ENCODE results near the gene HRH1. TPM values are rescaled to one million over a fixed set of nuclear protein-coding genes. Genes with fewer than 3 reads are reported as not detected.

HRH1 gene
- total RNA-seq, 1 donor from 2014 or later: 2.1 TPM

GRCh38 chr3:11186771-11187191, 32.5 kb downstream of the HRH1 start:
- no peaks in the 10 kb centered on the region for H3K36me3 ChIP-seq (ENCODE audit: insufficient read depth, low read length)
- H3K4me2 ChIP-seq (ENCODE audit: low read length): no peak overlapping the region
- no peak overlapping the region for H3K9ac ChIP-seq (ENCODE audit: low read length)
- H3K27me3 Mint-ChIP-seq (ENCODE audit: low read depth, unreplicated experiment): peaks cover 3% of the 10 kb centered on the region
- H3K4me1 ChIP-seq (ENCODE audit: insufficient read depth, low read length): peaks cover 17% of the 10 kb centered on the region
- H2AFZ ChIP-seq (ENCODE audit: low read depth, low read length): no peak overlapping the region
- TF ChIP-seq EZH2 (IDR thresholded peaks at IDR 0.05; ENCODE audit: insufficient read depth, low read length): no peak
- no peak for TF ChIP-seq CTCF (IDR thresholded peaks at IDR 0.05; ENCODE audit: insufficient read depth, low read depth, low read length)
- FAIRE-seq: no peak
- H4K20me1 ChIP-seq (ENCODE audit: insufficient read depth, low read length): peaks cover 27% of the 10 kb centered on the region
- no peak overlapping the region for H3K4me3 ChIP-seq (ENCODE audit: insufficient read depth, low read depth, low read length)
- H3K27ac ChIP-seq (ENCODE audit: low read depth, low read length): no peak overlapping the region
- no peak overlapping the region for H3K4me3 Mint-ChIP-seq (ENCODE audit: unreplicated experiment)
- no peaks in the 10 kb centered on the region for H3K36me3 Mint-ChIP-seq (ENCODE audit: low read depth, unreplicated experiment)
- no peaks in the 10 kb centered on the region for H3K27me3 ChIP-seq (ENCODE audit: insufficient read depth, low read length)
- H3K79me2 ChIP-seq (ENCODE audit: insufficient read depth, low read length): peaks cover 31% of the 10 kb centered on the region
- H3K4me1 Mint-ChIP-seq (ENCODE audit: low read depth, unreplicated experiment): peaks cover 4% of the 10 kb centered on the region
- no peak for DNase-seq (ENCODE audit: low read depth)
- no peaks in the 10 kb centered on the region for H3K9me3 ChIP-seq (ENCODE audit: insufficient read depth, low read depth, low read length)
- no peaks in the 10 kb centered on the region for H3K9me3 Mint-ChIP-seq (ENCODE audit: unreplicated experiment)
- H3K27ac Mint-ChIP-seq (ENCODE audit: unreplicated experiment): no peak overlapping the region

- no peak overlapping the region for H2AFZ ChIP-seq (ENCODE audit: low read depth, low read length)
- peaks cover 26% of the 10 kb centered on the region for H4K20me1 ChIP-seq (ENCODE audit: insufficient read depth, low read length)
- FAIRE-seq: no peak
- Mint-ChIP-seq H3K27me3 (ENCODE audit: low read depth, unreplicated experiment) (peaks cover 3% of the 10 kb centered on the region), H3K4me1 (ENCODE audit: low read depth, unreplicated experiment) (peaks cover 4% of the 10 kb centered on the region), H3K9me3 (ENCODE audit: unreplicated experiment) (peaks cover 1% of the 10 kb centered on the region), H3K36me3 (ENCODE audit: low read depth, unreplicated experiment) (no peaks in the 10 kb centered on the region), H3K27ac (ENCODE audit: unreplicated experiment) (no peak overlapping the region), H3K4me3 (ENCODE audit: unreplicated experiment) (peak overlapping the region; percentile 2)
- TF ChIP-seq CTCF (IDR thresholded peaks at IDR 0.05; ENCODE audit: insufficient read depth, low read depth, low read length) (no peak), EZH2 (IDR thresholded peaks at IDR 0.05; ENCODE audit: insufficient read depth, low read length) (no peak)
- no peak overlapping the region for H3K9ac ChIP-seq (ENCODE audit: low read length)
- peaks cover 17% of the 10 kb centered on the region for H3K4me1 ChIP-seq (ENCODE audit: insufficient read depth, low read length)
- no peak overlapping the region for H3K4me2 ChIP-seq (ENCODE audit: low read length)
- H3K36me3 ChIP-seq (ENCODE audit: insufficient read depth, low read length): no peaks in the 10 kb centered on the region
- H3K79me2 ChIP-seq (ENCODE audit: insufficient read depth, low read length): peaks cover 33% of the 10 kb centered on the region
- no peak for DNase-seq (ENCODE audit: low read depth)
- H3K27ac ChIP-seq (ENCODE audit: low read depth, low read length): no peak overlapping the region
- H3K4me3 ChIP-seq (ENCODE audit: insufficient read depth, low read depth, low read length): no peak overlapping the region
- H3K9me3 ChIP-seq (ENCODE audit: insufficient read depth, low read depth, low read length): no peaks in the 10 kb centered on the region
- H3K27me3 ChIP-seq (ENCODE audit: insufficient read depth, low read length): no peaks in the 10 kb centered on the region
Measured at GRCh38 chr3:11187681-11188080, 33.4 kb downstream of the HRH1 start.

GRCh38 chr3:11188231-11188630, 33.9 kb downstream of the HRH1 start:
- H3K4me1 Mint-ChIP-seq (ENCODE audit: low read depth, unreplicated experiment): peaks cover 4% of the 10 kb centered on the region

More at GRCh38 chr3:11188231-11188630, 33.9 kb downstream of the HRH1 start:
- H4K20me1 ChIP-seq (ENCODE audit: insufficient read depth, low read length): peaks cover 20% of the 10 kb centered on the region
- no peak overlapping the region for H3K4me3 ChIP-seq (ENCODE audit: insufficient read depth, low read depth, low read length)
- no peak overlapping the region for H2AFZ ChIP-seq (ENCODE audit: low read depth, low read length)
- no peak overlapping the region for H3K4me2 ChIP-seq (ENCODE audit: low read length)
- H3K4me1 ChIP-seq (ENCODE audit: insufficient read depth, low read length): peaks cover 17% of the 10 kb centered on the region
- H3K9ac ChIP-seq (ENCODE audit: low read length): no peak overlapping the region
- no peaks in the 10 kb centered on the region for H3K9me3 ChIP-seq (ENCODE audit: insufficient read depth, low read depth, low read length)
- H3K36me3 ChIP-seq (ENCODE audit: insufficient read depth, low read length): no peaks in the 10 kb centered on the region
- H3K27ac ChIP-seq (ENCODE audit: low read depth, low read length): no peak overlapping the region
- no peak for FAIRE-seq
- H3K27me3 ChIP-seq (ENCODE audit: insufficient read depth, low read length): no peaks in the 10 kb centered on the region
- Mint-ChIP-seq H3K9me3 (ENCODE audit: unreplicated experiment) (peaks cover 3% of the 10 kb centered on the region), H3K4me3 (ENCODE audit: unreplicated experiment) (no peak overlapping the region), H3K27me3 (ENCODE audit: low read depth, unreplicated experiment) (peaks cover 3% of the 10 kb centered on the region), H3K36me3 (ENCODE audit: low read depth, unreplicated experiment) (no peaks in the 10 kb centered on the region), H3K27ac (ENCODE audit: unreplicated experiment) (no peak overlapping the region)
- H3K79me2 ChIP-seq (ENCODE audit: insufficient read depth, low read length): peaks cover 28% of the 10 kb centered on the region
- no peak for TF ChIP-seq CTCF (IDR thresholded peaks at IDR 0.05; ENCODE audit: insufficient read depth, low read depth, low read length)
- no peak for TF ChIP-seq EZH2 (IDR thresholded peaks at IDR 0.05; ENCODE audit: insufficient read depth, low read length)
- no peak for DNase-seq (ENCODE audit: low read depth)

All from astrocyte (in vitro differentiated cells and primary cell).